Measurements from ENCODE around the gene REC114.

REC114 gene

DNA sequence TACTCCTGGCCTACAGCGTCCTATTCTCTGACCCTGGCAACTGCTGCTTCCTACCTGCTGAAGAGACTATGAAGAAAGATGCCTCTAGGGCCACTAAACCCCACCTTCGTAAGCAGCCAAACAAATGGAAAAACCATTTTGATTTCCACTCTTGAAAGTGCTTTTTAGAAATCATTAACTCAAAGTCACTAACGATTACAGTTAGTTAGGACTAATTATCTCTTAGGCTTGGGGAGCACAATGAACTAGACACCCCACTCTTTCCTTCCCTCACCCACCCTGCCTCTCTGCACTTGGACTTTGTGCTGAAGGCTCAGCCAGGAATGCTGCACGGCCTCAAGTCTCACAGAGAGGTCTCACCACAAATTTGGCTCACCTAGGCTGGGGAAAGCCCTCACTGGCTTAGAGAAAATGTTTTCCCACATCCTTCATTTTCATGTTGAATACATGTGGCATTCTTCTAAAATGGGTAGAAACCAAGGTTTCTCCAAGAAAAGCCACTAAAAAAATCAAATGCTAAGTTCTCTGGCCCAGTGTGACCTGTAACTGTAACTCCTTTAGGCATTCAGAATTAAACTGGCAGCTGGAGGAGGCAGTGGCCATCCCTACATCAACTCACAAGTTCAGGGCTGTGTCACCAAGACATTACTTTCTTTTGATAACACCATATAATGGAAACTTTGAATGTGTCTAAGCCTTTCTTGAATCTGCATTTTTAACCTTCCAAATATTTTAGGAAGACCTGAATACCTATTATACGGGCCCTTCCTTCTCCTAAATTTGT, 143.1 kb downstream of the REC114 start:
- TF ChIP-seq TAF1 (IDR thresholded peaks at IDR 0.05; ENCODE audit: borderline replicate concordance, insufficient read depth, low read length) = no peak
- TF ChIP-seq, protein P1, sequence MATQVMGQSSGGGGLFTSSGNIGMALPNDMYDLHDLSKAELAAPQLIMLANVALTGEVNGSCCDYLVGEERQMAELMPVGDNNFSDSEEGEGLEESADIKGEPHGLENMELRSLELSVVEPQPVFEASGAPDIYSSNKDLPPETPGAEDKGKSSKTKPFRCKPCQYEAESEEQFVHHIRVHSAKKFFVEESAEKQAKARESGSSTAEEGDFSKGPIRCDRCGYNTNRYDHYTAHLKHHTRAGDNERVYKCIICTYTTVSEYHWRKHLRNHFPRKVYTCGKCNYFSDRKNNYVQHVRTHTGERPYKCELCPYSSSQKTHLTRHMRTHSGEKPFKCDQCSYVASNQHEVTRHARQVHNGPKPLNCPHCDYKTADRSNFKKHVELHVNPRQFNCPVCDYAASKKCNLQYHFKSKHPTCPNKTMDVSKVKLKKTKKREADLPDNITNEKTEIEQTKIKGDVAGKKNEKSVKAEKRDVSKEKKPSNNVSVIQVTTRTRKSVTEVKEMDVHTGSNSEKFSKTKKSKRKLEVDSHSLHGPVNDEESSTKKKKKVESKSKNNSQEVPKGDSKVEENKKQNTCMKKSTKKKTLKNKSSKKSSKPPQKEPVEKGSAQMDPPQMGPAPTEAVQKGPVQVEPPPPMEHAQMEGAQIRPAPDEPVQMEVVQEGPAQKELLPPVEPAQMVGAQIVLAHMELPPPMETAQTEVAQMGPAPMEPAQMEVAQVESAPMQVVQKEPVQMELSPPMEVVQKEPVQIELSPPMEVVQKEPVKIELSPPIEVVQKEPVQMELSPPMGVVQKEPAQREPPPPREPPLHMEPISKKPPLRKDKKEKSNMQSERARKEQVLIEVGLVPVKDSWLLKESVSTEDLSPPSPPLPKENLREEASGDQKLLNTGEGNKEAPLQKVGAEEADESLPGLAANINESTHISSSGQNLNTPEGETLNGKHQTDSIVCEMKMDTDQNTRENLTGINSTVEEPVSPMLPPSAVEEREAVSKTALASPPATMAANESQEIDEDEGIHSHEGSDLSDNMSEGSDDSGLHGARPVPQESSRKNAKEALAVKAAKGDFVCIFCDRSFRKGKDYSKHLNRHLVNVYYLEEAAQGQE (IDR thresholded peaks at IDR 0.05; ENCODE audit: insufficient read depth in 1 of 2, low read depth in 2 of 2, low read length in 2 of 2) = no peak

DNA sequence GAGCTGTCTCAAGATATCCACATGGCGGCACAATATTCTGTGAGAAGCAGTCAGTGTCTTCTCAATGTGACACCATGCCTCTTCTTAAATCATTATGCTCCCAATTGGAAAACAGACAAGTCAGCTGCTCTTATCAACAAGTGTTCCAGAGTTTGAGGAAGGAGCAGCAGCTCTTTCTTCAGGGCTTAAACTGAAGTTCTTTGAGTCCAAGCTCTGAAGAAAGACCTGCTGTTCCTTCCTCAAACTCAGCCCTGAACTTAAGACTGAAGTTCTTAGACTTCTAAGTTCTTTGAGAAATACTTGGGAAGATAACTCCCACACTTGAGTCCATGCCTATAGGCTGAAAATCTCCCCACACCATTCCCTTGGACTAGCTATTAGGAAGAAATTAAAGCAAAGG, 146.8 kb downstream of the REC114 start:
- TF ChIP-seq SIN3A (IDR thresholded peaks at IDR 0.05; ENCODE audit: borderline replicate concordance, insufficient read depth, low read length) = no peak
- TF ChIP-seq, protein P1 (IDR thresholded peaks at IDR 0.05; ENCODE audit: insufficient read depth in 1 of 2, low read depth in 2 of 2, low read length in 2 of 2) = no peak
- no peak for TF ChIP-seq TAF1 (IDR thresholded peaks at IDR 0.05; ENCODE audit: borderline replicate concordance, insufficient read depth, low read length)
- no peak for TF ChIP-seq POLR2AphosphoS5 (IDR thresholded peaks at IDR 0.05; ENCODE audit: low read depth, low read length)
- TF ChIP-seq FOXP2 (optimal IDR thresholded peaks at IDR 0.05; ENCODE audit: borderline replicate concordance, extremely low read depth, extremely low read length, insufficient read depth) = no peak

DNA sequence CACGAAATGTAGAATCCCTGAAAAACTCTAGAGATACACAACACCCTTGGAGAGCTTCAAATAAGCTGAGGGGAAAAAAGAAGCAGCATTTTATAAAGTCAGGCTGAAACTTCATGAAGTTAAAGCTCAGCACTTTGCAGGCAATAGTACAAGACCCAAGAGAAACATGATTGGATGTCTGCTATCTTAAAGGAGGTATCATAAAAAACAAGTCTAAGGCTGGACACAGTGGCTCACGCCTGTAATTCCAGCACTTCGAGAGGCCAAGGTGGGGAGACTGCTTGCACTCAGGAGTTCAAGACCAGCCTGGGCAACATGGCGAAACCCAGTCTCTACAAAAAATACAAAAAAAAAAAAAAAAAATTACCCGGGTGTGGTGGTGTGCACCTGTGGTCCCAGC, 147.3 kb downstream of the REC114 start:
- TF ChIP-seq SIN3A (IDR thresholded peaks at IDR 0.05; ENCODE audit: borderline replicate concordance, insufficient read depth, low read length) (no peak), FOXP2 (optimal IDR thresholded peaks at IDR 0.05; ENCODE audit: borderline replicate concordance, extremely low read depth, extremely low read length, insufficient read depth) (no peak), TAF1 (IDR thresholded peaks at IDR 0.05; ENCODE audit: borderline replicate concordance, insufficient read depth, low read length) (no peak), POLR2AphosphoS5 (IDR thresholded peaks at IDR 0.05; ENCODE audit: low read depth, low read length) (no peak)
- TF ChIP-seq, protein P1 (IDR thresholded peaks at IDR 0.05; ENCODE audit: insufficient read depth in 1 of 2, low read depth in 2 of 2, low read length in 2 of 2) = no peak

DNA sequence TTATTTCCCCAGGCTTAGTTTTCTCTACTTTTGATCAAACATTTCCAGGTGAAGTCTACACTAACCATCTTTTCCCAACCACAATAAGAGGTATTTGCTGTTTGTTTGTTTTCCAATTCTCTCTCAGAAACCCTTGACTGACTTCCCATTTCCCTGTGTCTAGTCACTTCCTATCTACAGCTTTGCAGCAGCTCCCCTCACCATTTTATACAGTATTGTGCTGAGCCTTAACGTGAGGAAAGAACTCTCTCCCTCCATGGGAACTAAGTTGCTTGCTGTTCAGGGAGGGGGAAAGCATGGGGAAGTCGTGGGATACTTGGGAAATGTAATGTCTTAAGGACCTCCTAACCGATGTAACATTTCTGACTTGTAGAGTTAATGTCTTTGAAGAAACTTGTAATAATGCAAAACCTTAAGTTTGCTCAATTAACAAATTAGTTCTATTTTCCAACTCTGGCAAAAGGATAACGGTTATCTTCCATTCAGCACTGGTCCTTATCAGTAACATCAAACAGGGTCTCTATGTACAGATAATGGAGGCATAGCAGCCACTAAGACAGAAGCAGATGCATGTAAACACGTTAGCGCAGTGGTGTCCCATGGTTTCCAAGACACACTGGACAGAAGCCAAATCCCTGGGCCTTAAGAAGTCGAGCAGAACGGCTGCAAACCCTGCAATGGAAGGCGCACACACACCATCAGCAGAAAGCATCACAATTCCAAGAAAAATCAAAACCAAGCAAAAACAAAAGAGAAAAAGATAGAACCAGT, 150.5 kb downstream of the REC114 start:
- no peak for TF ChIP-seq POLR2AphosphoS5 (IDR thresholded peaks at IDR 0.05; ENCODE audit: low read depth, low read length)
- no peak for TF ChIP-seq TAF1 (IDR thresholded peaks at IDR 0.05; ENCODE audit: borderline replicate concordance, insufficient read depth, low read length)
- no peak for TF ChIP-seq SIN3A (IDR thresholded peaks at IDR 0.05; ENCODE audit: borderline replicate concordance, insufficient read depth, low read length)
- TF ChIP-seq FOXP2 (optimal IDR thresholded peaks at IDR 0.05; ENCODE audit: borderline replicate concordance, extremely low read depth, extremely low read length, insufficient read depth) = peak; percentile 27

DNA sequence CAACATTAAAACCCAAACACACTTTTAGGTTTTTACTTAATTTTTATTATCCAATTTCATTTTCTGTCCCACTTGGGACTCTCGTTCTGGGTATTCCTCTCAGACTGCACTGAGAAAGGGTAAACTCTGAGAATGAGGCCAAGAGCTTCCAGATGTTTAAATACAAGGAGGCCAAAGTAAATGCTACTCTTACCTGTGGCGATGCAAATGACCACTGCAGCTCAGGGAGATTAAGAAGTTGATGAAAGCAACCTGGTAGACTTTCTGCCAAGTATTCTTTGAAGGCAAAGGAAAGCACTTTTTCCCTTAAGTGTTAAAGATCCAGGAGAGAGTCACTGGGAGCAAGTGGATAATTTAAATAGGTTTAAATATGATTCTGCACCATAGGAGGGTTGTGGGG, 151.1 kb downstream of the REC114 start:
- TF ChIP-seq SIN3A (IDR thresholded peaks at IDR 0.05; ENCODE audit: borderline replicate concordance, insufficient read depth, low read length) (no peak), POLR2AphosphoS5 (IDR thresholded peaks at IDR 0.05; ENCODE audit: low read depth, low read length) (no peak), TAF1 (IDR thresholded peaks at IDR 0.05; ENCODE audit: borderline replicate concordance, insufficient read depth, low read length) (no peak), FOXP2 (optimal IDR thresholded peaks at IDR 0.05; ENCODE audit: borderline replicate concordance, extremely low read depth, extremely low read length, insufficient read depth) (no peak)
- TF ChIP-seq, protein P1 (IDR thresholded peaks at IDR 0.05; ENCODE audit: insufficient read depth in 1 of 2, low read depth in 2 of 2, low read length in 2 of 2) = no peak

Data from PFSK-1 (cell line).